Vagina (tissue), 2 donors: ENCODE measurements around the gene SLC17A9.

Experiments
- POLR2A ChIP-seq, 2 donors: fragments of 450-650 bp; IDR thresholded peaks; one replicate each; pipeline ENCODE4 v1.6.1; 2017; ENCODE audit warnings: antibody characterized with exemption in 2 of 2, mild to moderate bottlenecking in 2 of 2, moderate library complexity in 2 of 2
- POLR2AphosphoS5 ChIP-seq, 2 donors: sonication (generic); formaldehyde crosslinking; IDR thresholded peaks; one replicate each; pipeline ENCODE4 v1.9.0; 2017; ENCODE audit warnings: antibody characterized with exemption in 2 of 2, mild to moderate bottlenecking in 2 of 2, low read depth in 1 of 2; ENCODE audit not compliant: insufficient read depth in 1 of 2
- TF ChIP-seq, protein P1 (sequence below), 3 experiments: fragments of 450-650 bp in 2 of 3; fragments of 200-600 bp in 1 of 3; sonication (generic) in 1 of 3; IDR thresholded peaks; one replicate each; pipeline ENCODE4 v1.5.1; 2017 to 2019; ENCODE audit warnings: antibody characterized with exemption in 3 of 3, mild to moderate bottlenecking in 2 of 3, moderate library complexity in 2 of 3

DNA sequence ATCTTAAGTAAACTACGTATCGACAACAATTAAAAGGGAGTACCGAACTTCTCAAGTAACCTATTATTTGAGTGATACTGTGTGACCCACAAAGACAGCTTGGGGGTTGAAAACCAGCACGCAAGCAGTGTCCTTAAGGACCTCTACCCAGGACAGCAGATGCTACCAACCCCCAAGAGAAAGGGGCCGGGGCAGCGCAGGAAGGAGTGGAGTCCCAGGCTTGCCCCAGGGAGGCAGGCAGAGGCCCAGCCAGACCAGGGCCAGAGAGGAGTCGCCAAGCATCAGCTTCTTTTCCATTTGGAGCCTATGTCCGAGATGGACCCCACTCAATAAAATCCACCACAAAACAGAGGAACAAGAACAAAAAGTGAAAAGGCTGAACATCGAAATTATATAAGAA lies 38.1 kb upstream of the SLC17A9 start:
- TF ChIP-seq, protein P1, sequence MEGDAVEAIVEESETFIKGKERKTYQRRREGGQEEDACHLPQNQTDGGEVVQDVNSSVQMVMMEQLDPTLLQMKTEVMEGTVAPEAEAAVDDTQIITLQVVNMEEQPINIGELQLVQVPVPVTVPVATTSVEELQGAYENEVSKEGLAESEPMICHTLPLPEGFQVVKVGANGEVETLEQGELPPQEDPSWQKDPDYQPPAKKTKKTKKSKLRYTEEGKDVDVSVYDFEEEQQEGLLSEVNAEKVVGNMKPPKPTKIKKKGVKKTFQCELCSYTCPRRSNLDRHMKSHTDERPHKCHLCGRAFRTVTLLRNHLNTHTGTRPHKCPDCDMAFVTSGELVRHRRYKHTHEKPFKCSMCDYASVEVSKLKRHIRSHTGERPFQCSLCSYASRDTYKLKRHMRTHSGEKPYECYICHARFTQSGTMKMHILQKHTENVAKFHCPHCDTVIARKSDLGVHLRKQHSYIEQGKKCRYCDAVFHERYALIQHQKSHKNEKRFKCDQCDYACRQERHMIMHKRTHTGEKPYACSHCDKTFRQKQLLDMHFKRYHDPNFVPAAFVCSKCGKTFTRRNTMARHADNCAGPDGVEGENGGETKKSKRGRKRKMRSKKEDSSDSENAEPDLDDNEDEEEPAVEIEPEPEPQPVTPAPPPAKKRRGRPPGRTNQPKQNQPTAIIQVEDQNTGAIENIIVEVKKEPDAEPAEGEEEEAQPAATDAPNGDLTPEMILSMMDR (IDR thresholded peaks at IDR 0.05) = no peak
- no peak for TF ChIP-seq POLR2AphosphoS5 (IDR thresholded peaks at IDR 0.05; ENCODE audit: insufficient read depth in 1 of 2, low read depth in 1 of 2)
- TF ChIP-seq POLR2A (IDR thresholded peaks at IDR 0.05) = no peak
